Measurements from ENCODE around the gene NRP2. TPM values are rescaled to one million over a fixed set of nuclear protein-coding genes. Genes with fewer than 3 reads are reported as not detected.

Gene NRP2
- total and polyA plus RNA-seq, 2 donors (not counting 1 experiment from before 2014, with no cell fraction given) = 1.8 to 6.8 TPM

- Mint-ChIP-seq H3K27me3 (peaks cover 31% of the 10 kb centered on the region), H3K27ac (no peak overlapping the region), H3K4me3 (no peak overlapping the region), H3K9me3 (ENCODE audit: insufficient read depth) (no peaks in the 10 kb centered on the region), H3K4me1 (peaks cover 2% of the 10 kb centered on the region)
- intact Hi-C loops (cut with micrococcal nuclease) = loop anchor here (5.0 kb wide), 1 partner anchor 87 kb away; the partner anchor contains the start of gene NRP2
- H3K79me2 ChIP-seq (ENCODE audit: control insufficient read depth, insufficient read depth, low read length) = no peaks in the 10 kb centered on the region
- H3K27me3 ChIP-seq (replicated peaks in 1 of 4; ENCODE audit: control extremely low read depth in 1 of 4, control insufficient read depth in 3 of 4, insufficient read depth in 4 of 4, low read length in 3 of 4) = peaks cover 0 to 6% (median 2%) of the 10 kb centered on the region in 4 experiments
- no peaks in the 10 kb centered on the region for H3K36me3 ChIP-seq (replicated peaks in 1 of 2; ENCODE audit: control extremely low read depth in 1 of 2, control insufficient read depth in 1 of 2, extremely low read depth in 1 of 2, insufficient read depth in 2 of 2, low read length in 1 of 2)
- ATAC-seq (ENCODE audit: low read depth) = no peak
- ChIA-PET POLR2A (no interaction called here), CTCF (interaction anchor here (1.1 to 1.3 kb wide), 3 partner anchors 7 to 124 kb away, joined by 3 to 4 read pairs (median 3); no protein-coding TSS in a partner anchor)
- H3K9me3 ChIP-seq (ENCODE audit: control extremely low read depth in 1 of 3, control insufficient read depth in 2 of 3, insufficient read depth in 1 of 3, low read length in 2 of 3) = no peaks in the 10 kb centered on the region
- H3K4me1 ChIP-seq (ENCODE audit: control insufficient read depth in 2 of 2, insufficient read depth in 2 of 2, low read length in 2 of 2) = peaks cover 2 to 7% of the 10 kb centered on the region in 2 donors
- 80% methylated on average over 1 of the region's 4 CpGs for WGBS (ENCODE audit: insufficient coverage)
- no peak overlapping the region for H3K4me3 ChIP-seq (ENCODE audit: control extremely low read depth in 1 of 5, extremely low read depth in 1 of 5, insufficient read depth in 1 of 5, low read depth in 2 of 5, low read length in 4 of 5)
- no peak overlapping the region for H3K9ac ChIP-seq (ENCODE audit: low read length)
- H4K20me1 ChIP-seq (ENCODE audit: control insufficient read depth, insufficient read depth, low read length, poor library complexity, severe bottlenecking) = no peaks in the 10 kb centered on the region
- H2AFZ ChIP-seq (ENCODE audit: insufficient read depth, low read depth, low read length, poor library complexity, severe bottlenecking) = no peak overlapping the region
- H3K4me2 ChIP-seq (replicated peaks; ENCODE audit: low read depth, low read length, poor library complexity, severe bottlenecking) = no peak overlapping the region
- TF ChIP-seq CTCF (IDR thresholded peaks at IDR 0.05) = no peak
- TF ChIP-seq EZH2 (IDR thresholded peaks at IDR 0.05; ENCODE audit: borderline replicate concordance, insufficient read depth, low read depth, low read length, poor library complexity, severe bottlenecking) = no peak
- no peak for DNase-seq
- no peak overlapping the region for H3K27ac ChIP-seq (ENCODE audit: low read length in 2 of 2)
Measured at GRCh38 chr2:205768815-205769494, 86.7 kb downstream of the NRP2 start.

GRCh38 chr2:205769495-205769850, 87.2 kb downstream of the NRP2 start:
- Histone ChIP-seq H3K27me3 (replicated peaks in 1 of 4; ENCODE audit: control extremely low read depth in 1 of 4, control insufficient read depth in 3 of 4, insufficient read depth in 4 of 4, low read length in 3 of 4) (peaks cover 0 to under 1% (median 0%) of the 10 kb centered on the region in 4 experiments), H4K20me1 (ENCODE audit: control insufficient read depth, insufficient read depth, low read length, poor library complexity, severe bottlenecking) (no peaks in the 10 kb centered on the region), H3K79me2 (ENCODE audit: control insufficient read depth, insufficient read depth, low read length) (no peaks in the 10 kb centered on the region), H3K9ac (ENCODE audit: low read length) (no peak overlapping the region), H3K27ac (ENCODE audit: low read length in 2 of 2) (no peak overlapping the region), H2AFZ (ENCODE audit: insufficient read depth, low read depth, low read length, poor library complexity, severe bottlenecking) (no peak overlapping the region), H3K9me3 (ENCODE audit: control extremely low read depth in 1 of 3, control insufficient read depth in 2 of 3, insufficient read depth in 1 of 3, low read length in 2 of 3) (no peaks in the 10 kb centered on the region), H3K4me3 (ENCODE audit: control extremely low read depth in 1 of 5, extremely low read depth in 1 of 5, insufficient read depth in 1 of 5, low read depth in 2 of 5, low read length in 4 of 5) (no peak overlapping the region), H3K4me2 (replicated peaks; ENCODE audit: low read depth, low read length, poor library complexity, severe bottlenecking) (no peak overlapping the region), H3K36me3 (replicated peaks in 1 of 2; ENCODE audit: control extremely low read depth in 1 of 2, control insufficient read depth in 1 of 2, extremely low read depth in 1 of 2, insufficient read depth in 2 of 2, low read length in 1 of 2) (no peaks in the 10 kb centered on the region), H3K4me1 (ENCODE audit: control insufficient read depth in 2 of 2, insufficient read depth in 2 of 2, low read length in 2 of 2) (peaks cover 0 to 5% of the 10 kb centered on the region in 2 donors)
- no CpG with 5 or more reads among the region's 3 CpGs for WGBS (ENCODE audit: insufficient coverage)
- ATAC-seq (ENCODE audit: low read depth) (no peak), DNase-seq (no peak)
- Mint-ChIP-seq H3K27ac (no peak overlapping the region), H3K4me3 (no peak overlapping the region), H3K27me3 (peaks cover 31% of the 10 kb centered on the region), H3K9me3 (ENCODE audit: insufficient read depth) (no peaks in the 10 kb centered on the region), H3K4me1 (peaks cover 2% of the 10 kb centered on the region)
- TF ChIP-seq EZH2 (IDR thresholded peaks at IDR 0.05; ENCODE audit: borderline replicate concordance, insufficient read depth, low read depth, low read length, poor library complexity, severe bottlenecking) (no peak), CTCF (IDR thresholded peaks at IDR 0.05) (no peak)
- CTCF ChIA-PET = interaction anchor here (1.1 kb wide), 1 partner anchor 8 kb away, joined by 3 read pairs; no protein-coding TSS in a partner anchor
- intact Hi-C loops (cut with micrococcal nuclease) = loop anchor here (5.0 kb wide), 1 partner anchor 87 kb away; the partner anchor contains the start of gene NRP2
- POLR2A ChIA-PET = no interaction called here

All from B cell (primary cell).